ENCODE measurements around the gene ANKRD34C.

DNA sequence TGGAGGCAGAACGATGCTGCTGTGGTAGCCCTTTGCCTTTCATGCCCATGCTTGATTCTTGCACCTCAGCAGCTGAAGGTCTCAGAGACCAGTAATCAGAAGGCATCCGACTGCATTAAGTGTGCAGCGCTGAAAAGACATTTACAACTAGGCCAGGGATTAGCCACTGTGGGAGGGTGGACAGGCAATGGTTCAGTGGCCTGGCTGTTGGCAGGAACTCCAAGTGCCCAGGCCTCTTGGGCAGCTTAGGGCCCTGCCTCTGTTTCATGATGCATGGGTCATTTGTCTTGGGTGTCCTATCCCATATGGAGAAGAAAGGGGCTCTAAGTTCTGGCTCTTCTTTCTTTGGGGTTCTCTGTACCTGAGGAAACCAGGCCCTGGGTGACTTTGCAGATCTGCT lies 39.8 kb downstream of the ANKRD34C start:
- TF ChIP-seq, protein P1, sequence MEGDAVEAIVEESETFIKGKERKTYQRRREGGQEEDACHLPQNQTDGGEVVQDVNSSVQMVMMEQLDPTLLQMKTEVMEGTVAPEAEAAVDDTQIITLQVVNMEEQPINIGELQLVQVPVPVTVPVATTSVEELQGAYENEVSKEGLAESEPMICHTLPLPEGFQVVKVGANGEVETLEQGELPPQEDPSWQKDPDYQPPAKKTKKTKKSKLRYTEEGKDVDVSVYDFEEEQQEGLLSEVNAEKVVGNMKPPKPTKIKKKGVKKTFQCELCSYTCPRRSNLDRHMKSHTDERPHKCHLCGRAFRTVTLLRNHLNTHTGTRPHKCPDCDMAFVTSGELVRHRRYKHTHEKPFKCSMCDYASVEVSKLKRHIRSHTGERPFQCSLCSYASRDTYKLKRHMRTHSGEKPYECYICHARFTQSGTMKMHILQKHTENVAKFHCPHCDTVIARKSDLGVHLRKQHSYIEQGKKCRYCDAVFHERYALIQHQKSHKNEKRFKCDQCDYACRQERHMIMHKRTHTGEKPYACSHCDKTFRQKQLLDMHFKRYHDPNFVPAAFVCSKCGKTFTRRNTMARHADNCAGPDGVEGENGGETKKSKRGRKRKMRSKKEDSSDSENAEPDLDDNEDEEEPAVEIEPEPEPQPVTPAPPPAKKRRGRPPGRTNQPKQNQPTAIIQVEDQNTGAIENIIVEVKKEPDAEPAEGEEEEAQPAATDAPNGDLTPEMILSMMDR (IDR thresholded peaks at IDR 0.05; ENCODE audit: borderline replicate concordance, extremely low read depth, low read length, poor library complexity, severe bottlenecking): no peak
- TF ChIP-seq EZH2 (IDR thresholded peaks at IDR 0.05; ENCODE audit: borderline replicate concordance, low read depth, low read length, severe bottlenecking): no peak
